HEK293T (cell line): ENCODE results near the gene KANSL1.

Source experiments
- ARNT ChIP-seq: fragments of 450-650 bp; IDR thresholded peaks from 2 replicates; pipeline ENCODE4 v1.6.1; 2017; ENCODE audit warnings: mild to moderate bottlenecking
- BHLHE40 ChIP-seq: fragments of 450-650 bp; IDR thresholded peaks from 2 replicates; pipeline ENCODE4 v1.6.1; 2016; ENCODE audit warnings: mild to moderate bottlenecking, moderate library complexity, borderline replicate concordance
- CTBP1 ChIP-seq: fragments of 450-650 bp; IDR thresholded peaks from 2 replicates; pipeline ENCODE4 v1.6.1; 2016; ENCODE audit warnings: borderline replicate concordance
- FOXA1 ChIP-seq: fragments of 450-650 bp; IDR thresholded peaks from 2 replicates; pipeline ENCODE4 v1.6.1; 2016; ENCODE audit warnings: mild to moderate bottlenecking
- FOXK2 ChIP-seq: fragments of 450-650 bp; IDR thresholded peaks from 2 replicates; pipeline ENCODE4 v1.6.1; 2016; ENCODE audit warnings: mild to moderate bottlenecking
- FOXM1 ChIP-seq: fragments of 450-650 bp; IDR thresholded peaks from 2 replicates; pipeline ENCODE4 v1.6.1; 2017; ENCODE audit warnings: mild to moderate bottlenecking, borderline replicate concordance
- HDGF ChIP-seq: fragments of 450-650 bp; IDR thresholded peaks from 2 replicates; pipeline ENCODE4 v1.6.1; 2017; ENCODE audit warnings: antibody characterized with exemption, borderline replicate concordance
- LEF1 ChIP-seq: fragments of 450-650 bp; IDR thresholded peaks from 2 replicates; pipeline ENCODE4 v1.6.1; 2017; ENCODE audit warnings: mild to moderate bottlenecking, borderline replicate concordance
- SP1 ChIP-seq: fragments of 450-650 bp; IDR thresholded peaks from 2 replicates; pipeline ENCODE4 v1.6.1; 2017
- SUZ12 ChIP-seq: fragments of 450-650 bp; IDR thresholded peaks from 2 replicates; pipeline ENCODE4 v1.6.1; 2016; ENCODE audit warnings: mild to moderate bottlenecking
- TARDBP ChIP-seq: fragments of 450-650 bp; IDR thresholded peaks from 2 replicates; pipeline ENCODE4 v1.6.1; 2016

DNA sequence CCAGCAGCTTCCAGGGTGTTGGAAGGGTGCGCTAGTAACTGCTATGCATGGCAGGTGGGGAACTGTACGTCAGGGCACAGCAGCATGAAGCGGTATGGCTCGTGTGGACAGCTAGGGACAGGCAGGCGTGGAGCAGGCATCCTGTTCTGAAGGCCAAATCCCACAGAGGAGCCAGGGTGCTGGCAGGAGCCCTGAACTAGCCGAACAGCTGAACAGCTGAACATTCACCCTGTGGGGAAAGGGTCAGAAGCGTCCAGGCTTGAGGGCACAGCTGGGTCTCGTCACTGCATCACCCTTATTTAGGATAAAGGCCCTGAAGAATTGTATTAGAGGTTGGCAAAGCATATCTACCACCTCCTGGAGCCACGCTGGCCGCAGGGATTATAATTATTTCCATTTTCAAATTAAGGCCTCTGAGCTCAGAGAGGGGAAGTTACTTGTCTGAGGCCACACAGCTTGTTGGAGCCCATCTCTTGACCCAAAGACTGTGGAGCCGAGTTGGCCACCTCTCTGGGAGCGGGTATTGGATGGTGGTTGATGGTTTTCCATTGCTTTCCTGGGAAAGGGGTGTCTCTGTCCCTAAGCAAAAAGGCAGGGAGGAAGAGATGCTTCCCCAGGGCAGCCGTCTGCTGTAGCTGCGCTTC, 197.5 kb downstream of the KANSL1 start:
- TF ChIP-seq HDGF, result no peak
- no peak for TF ChIP-seq LEF1
- no peak for TF ChIP-seq SP1
- no peak for TF ChIP-seq BHLHE40
- no peak for TF ChIP-seq SUZ12
- TF ChIP-seq TARDBP, result no peak
- no peak for TF ChIP-seq FOXA1
- no peak for TF ChIP-seq ARNT
- no peak for TF ChIP-seq FOXK2
- no peak for TF ChIP-seq FOXM1
- no peak for TF ChIP-seq CTBP1
